Skeletal muscle satellite cell (primary cell): ENCODE measurements around the gene TRAPPC11.

Experiments used
- H3K27me3 ChIP-seq: 2 replicates; pipeline ENCODE4 v1.7.0; 2013; ENCODE audit warnings: low read length; ENCODE audit not compliant: control insufficient read depth, insufficient read depth
- H3K36me3 ChIP-seq: 2 replicates; pipeline ENCODE4 v1.7.0; 2013; ENCODE audit warnings: mild to moderate bottlenecking, control low read depth, low read length; ENCODE audit not compliant: insufficient read depth
- H3K4me1 ChIP-seq: 2 replicates; pipeline ENCODE4 v1.7.0; 2013; ENCODE audit warnings: low read length; ENCODE audit not compliant: control insufficient read depth, insufficient read depth
- H3K4me2 ChIP-seq: 2 replicates; pipeline ENCODE4 v1.7.0; 2013; ENCODE audit warnings: mild to moderate bottlenecking, low read length
- H3K4me3 ChIP-seq: 2 replicates; pipeline ENCODE4 v1.7.0; 2013; ENCODE audit warnings: low read length
- H3K9ac ChIP-seq: 2 replicates; pipeline ENCODE4 v1.7.0; 2013; ENCODE audit warnings: mild to moderate bottlenecking, low read depth, low read length, moderate library complexity
- H3K9me3 ChIP-seq: replicated peaks from 2 replicates; pipeline ENCODE4 v1.7.0; 2013; ENCODE audit warnings: mild to moderate bottlenecking, control low read depth, low read length

Gene TRAPPC11

DNA sequence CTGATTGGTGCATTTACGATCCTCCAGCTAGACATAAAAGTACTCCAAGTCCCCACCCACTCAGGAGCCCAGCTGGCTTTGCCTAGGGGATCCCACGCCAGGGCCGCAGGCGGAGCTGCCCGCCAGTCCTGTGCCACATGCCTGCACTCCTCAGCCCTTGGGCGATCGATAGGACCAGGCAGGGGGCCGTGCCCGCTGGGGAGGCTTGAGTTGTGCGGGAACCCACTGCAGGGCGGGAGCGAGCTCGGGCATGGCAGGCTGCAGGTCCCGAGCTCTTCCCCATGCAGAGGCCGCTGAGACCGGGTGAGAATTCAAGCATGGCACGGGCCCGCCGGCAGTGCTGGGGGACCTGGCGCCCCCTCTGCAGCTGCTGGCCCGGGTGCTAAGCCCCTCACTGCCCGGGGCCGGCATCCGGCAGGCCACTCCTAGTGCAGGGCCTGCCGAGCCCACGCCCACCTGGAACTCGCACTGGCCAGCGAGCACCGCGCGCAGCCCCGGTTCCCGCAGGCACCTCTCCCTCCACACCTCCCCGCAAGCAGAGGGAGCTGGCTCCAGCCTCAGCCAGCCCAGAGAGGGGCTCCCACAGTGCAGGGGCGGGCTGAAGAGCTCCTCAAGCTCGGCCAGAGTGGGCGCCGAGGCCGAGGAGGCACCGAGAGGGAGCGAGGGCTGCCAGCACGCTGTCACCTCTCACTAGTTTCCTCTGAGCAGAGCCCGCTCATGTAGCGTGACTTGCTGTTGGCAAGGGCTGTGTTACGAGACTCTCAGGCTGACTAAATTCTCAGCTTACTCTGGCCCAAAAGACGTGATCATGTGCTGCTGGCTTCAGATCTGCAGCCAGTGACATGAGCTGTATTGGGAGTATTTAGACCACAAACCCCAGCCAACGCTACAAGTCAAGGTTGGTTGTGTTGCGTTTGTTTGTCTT lies 87.5 kb downstream of the TRAPPC11 start:
- H3K36me3 ChIP-seq, result no peaks in the 10 kb centered on the region
- no peak overlapping the region for H3K9ac ChIP-seq
- no peak overlapping the region for H3K4me3 ChIP-seq

DNA sequence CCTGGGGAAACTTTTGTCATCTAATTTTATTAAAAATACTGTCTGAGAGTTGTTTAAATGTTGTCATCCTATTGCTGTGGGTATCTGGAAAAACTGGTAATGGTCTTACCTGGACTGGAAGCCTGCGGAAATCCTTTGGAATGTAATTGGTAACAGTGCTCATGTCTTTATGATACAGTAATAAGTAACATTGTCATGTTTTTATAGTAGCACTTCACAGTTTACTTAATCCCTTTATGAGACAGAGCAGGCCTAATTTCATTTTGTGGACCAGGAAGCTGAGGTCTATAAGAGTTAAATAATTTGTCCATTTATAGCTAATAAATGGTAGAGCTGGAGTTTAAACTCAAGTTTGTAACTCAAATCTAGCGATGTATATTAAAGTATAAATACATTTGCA lies 88.3 kb downstream of the TRAPPC11 start:
- Histone ChIP-seq H3K4me1 (no peaks in the 10 kb centered on the region), H3K4me2 (no peak overlapping the region), H3K27me3 (peaks cover 4% of the 10 kb centered on the region), H3K4me3 (no peak overlapping the region), H3K9ac (no peak overlapping the region), H3K36me3 (no peaks in the 10 kb centered on the region), H3K9me3 (no peaks in the 10 kb centered on the region)

More for the DNA sequence above, 87.5 kb downstream of the TRAPPC11 start:
- Histone ChIP-seq H3K9me3 (no peaks in the 10 kb centered on the region), H3K4me2 (no peak overlapping the region), H3K27me3 (peaks cover 2% of the 10 kb centered on the region), H3K4me1 (no peaks in the 10 kb centered on the region)

DNA sequence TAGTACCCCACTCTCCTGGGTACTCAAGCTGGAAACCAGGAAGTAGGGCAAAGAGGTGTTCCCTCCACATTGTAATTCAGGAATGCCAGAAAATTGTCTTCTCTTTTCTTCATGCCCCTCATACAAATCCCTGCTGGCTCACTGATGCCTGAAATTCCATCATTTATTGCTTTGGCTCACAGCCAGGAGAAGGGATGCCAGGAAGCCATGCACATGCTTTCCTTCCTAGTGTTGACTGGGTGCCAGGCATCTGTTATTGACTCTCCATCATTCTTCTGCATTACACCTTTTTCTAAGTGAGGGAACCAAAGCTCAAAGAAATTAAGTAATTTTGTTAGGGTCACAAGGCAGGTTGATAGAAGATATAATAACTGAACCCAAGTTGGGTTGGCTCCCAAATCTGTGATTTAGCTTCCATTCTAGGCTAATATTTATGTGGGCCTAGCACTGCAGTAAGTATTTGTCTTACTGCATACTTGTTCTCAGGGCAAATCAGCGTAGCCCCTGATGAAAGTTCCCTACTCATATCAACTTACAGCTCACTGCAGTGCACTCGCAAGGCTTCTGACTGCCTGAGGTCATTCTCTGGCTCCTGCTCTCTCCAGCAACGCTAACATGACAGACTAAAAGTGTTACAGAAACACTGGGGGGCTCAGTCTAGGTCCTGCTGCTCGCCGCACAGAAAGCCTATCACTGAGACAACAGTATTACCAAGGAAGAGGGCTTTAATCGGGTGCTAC lies 89.0 kb downstream of the TRAPPC11 start:
- no peak overlapping the region for H3K4me3 ChIP-seq
- no peak overlapping the region for H3K9ac ChIP-seq
- peaks cover 4% of the 10 kb centered on the region for H3K27me3 ChIP-seq
- no peak overlapping the region for H3K4me2 ChIP-seq
- H3K4me1 ChIP-seq, result no peaks in the 10 kb centered on the region
- no peaks in the 10 kb centered on the region for H3K9me3 ChIP-seq
- no peaks in the 10 kb centered on the region for H3K36me3 ChIP-seq

DNA sequence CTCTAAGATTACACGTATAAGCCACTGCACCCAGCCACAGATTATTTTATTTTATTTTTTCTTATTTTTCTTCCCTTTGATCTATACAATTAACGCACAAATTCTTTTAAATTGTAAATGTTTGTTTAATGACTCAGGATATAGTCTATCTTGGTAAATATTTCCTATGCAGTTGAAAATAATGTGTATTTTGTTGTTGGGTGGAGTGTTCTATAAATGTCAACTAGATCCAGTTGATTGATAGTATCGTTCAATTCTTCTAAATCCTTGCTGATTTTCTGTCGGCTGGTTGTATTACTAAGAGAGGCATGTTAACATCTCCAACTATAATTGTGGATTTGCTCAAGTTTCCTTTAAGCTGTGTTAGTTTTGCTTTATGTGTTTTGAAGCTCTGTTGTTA lies 92.0 kb downstream of the TRAPPC11 start:
- peaks cover 4% of the 10 kb centered on the region for H3K27me3 ChIP-seq
- no peaks in the 10 kb centered on the region for H3K9me3 ChIP-seq
- no peaks in the 10 kb centered on the region for H3K36me3 ChIP-seq
- no peaks in the 10 kb centered on the region for H3K4me1 ChIP-seq
- H3K9ac ChIP-seq, result no peak overlapping the region
- H3K4me2 ChIP-seq, result no peak overlapping the region
- no peak overlapping the region for H3K4me3 ChIP-seq

DNA sequence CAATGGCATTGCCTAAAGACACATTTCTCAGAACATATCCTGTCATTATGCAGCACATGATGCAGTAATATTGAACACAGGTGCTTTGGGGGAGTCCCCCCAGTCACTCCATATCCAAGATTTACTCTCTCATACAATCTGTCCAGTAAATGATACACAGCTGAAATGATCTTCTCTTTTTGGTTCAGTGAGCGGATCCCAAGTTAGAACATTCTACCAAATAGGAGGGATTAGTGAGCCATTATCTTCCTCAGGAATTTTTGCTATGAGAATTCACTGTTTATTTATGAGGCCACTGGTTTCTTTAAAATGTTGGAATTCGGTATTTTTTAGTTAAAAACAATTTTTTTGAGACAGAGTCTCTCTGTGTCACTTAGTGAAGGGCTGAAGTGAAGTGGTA lies 96.5 kb downstream of the TRAPPC11 start:
- no peak overlapping the region for H3K9ac ChIP-seq
- no peak overlapping the region for H3K4me2 ChIP-seq
- no peaks in the 10 kb centered on the region for H3K36me3 ChIP-seq
- no peaks in the 10 kb centered on the region for H3K4me1 ChIP-seq
- H3K4me3 ChIP-seq, result no peak overlapping the region
- no peaks in the 10 kb centered on the region for H3K9me3 ChIP-seq
- peaks cover 4% of the 10 kb centered on the region for H3K27me3 ChIP-seq

DNA sequence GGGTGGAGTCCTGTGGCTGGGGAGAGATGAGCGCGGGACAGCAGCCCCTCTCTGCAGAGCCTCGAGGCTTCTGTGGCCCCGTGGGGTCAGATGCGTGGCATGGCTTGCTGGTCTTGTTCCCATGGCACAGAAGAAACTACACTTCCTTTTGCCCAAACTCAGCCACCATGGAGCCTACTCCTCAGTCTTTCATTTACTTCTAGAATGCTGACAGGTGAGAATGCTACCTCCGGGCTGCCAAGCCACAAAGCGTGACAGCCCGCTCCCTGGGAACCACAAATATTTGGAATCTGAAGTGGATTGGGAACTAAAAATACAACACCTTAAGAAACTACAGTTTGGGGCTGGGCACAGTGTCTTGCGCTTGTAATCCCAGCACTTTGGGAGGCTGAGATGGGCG lies 98.0 kb downstream of the TRAPPC11 start:
- no peak overlapping the region for H3K4me2 ChIP-seq
- H3K9me3 ChIP-seq, result no peaks in the 10 kb centered on the region
- H3K4me1 ChIP-seq, result no peaks in the 10 kb centered on the region
- no peak overlapping the region for H3K9ac ChIP-seq
- H3K4me3 ChIP-seq, result no peak overlapping the region
- no peaks in the 10 kb centered on the region for H3K36me3 ChIP-seq
- peaks cover under 1% of the 10 kb centered on the region for H3K27me3 ChIP-seq

DNA sequence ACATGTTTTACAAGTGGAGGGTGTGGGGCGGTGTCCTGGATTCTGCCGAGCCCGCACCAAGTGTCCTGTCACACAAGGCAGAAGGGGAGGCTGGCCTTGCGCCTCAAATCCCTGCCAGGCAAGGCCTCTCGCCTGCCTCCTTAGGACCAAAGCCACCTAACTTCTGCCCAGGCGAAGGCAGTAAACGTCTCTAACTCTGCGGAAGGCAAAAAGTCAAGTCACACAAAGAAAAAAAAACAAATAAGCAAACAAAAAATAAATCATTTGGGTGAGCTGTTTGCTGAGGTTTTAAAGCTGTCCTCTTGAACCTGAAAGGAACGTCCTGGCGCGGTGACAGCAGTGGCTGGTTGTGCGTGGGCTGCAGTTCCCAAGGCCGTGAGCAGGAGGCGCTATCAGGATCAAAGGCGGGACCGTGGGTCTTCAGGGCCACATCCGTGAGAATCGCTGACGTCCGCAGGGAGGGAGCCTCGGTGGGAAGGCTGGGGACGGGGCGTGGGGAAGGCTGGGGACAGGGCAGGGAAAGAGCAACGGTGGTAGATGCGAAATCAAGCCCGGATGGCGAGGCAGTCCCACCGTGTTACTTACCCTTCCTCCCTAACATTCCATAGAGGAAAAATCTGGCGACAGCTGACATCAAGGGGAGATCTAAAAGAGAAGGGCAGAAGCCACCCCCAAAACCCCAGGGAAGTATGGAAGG lies 99.1 kb downstream of the TRAPPC11 start:
- H3K36me3 ChIP-seq, result no peaks in the 10 kb centered on the region
- peaks cover 5% of the 10 kb centered on the region for H3K27me3 ChIP-seq
- H3K9ac ChIP-seq, result no peak overlapping the region
- H3K4me2 ChIP-seq, result no peak overlapping the region
- no peak overlapping the region for H3K4me3 ChIP-seq
- H3K9me3 ChIP-seq, result no peaks in the 10 kb centered on the region
- H3K4me1 ChIP-seq, result no peaks in the 10 kb centered on the region

DNA sequence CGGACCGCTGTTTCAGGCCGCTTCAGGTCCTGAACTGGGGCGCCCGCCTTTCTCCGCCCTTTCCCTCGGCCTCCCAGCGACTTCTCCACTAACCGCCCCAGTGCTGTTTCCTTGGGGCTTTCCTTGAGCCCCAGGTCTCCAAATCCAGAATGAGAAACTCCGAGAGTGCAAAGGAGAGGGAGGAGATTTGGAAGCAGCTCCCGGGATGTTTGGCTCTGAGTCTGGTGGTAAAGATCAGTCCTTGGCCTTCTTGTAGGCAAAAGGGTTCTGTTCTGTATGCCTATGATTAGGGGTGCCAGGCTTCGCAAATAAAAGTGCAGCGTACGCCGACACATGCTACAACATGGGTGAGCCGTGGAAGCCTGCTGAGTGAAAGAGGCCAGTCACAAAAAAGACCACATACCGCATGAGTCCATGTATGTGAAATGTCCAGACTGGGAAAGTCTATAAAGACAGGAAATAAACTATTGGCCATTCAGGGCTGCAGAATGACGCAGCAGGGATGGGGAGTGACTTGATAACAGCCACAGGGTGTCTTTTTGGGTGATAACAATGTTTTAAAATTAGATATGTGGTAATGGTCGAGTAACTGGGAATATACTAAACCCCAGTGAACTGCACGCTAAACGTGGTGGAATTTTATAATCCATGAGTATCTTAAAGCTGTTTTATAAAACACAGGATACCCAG lies 99.8 kb downstream of the TRAPPC11 start:
- Histone ChIP-seq H3K36me3 (no peaks in the 10 kb centered on the region), H3K27me3 (peaks cover 5% of the 10 kb centered on the region), H3K4me3 (no peak overlapping the region), H3K4me1 (no peaks in the 10 kb centered on the region), H3K4me2 (no peak overlapping the region), H3K9ac (no peak overlapping the region), H3K9me3 (no peaks in the 10 kb centered on the region)

DNA sequence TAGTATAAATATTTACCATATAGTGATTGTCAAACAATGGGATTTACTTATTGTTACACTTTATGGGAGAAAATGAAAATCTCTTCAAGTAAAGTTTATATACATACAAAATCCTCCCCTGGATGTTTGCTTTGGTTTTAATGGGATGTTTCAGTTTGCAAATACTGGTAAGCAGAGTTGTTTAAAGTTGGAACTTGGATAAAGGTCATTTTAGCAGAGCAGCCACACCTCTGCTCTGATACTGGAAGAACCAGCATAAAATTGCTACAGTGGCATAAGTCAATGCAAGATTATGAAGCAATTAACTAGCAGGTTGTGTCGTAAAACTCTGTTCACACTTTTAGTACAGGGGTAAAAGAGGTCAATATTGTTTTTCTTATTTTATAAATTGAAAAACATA lies 101.2 kb downstream of the TRAPPC11 start:
- Histone ChIP-seq H3K9ac (no peak overlapping the region), H3K4me1 (no peaks in the 10 kb centered on the region), H3K27me3 (peaks cover 5% of the 10 kb centered on the region), H3K4me3 (no peak overlapping the region), H3K9me3 (no peaks in the 10 kb centered on the region), H3K36me3 (no peaks in the 10 kb centered on the region), H3K4me2 (no peak overlapping the region)
